Mammary epithelial cell (primary cell): ENCODE data around the gene OXLD1.

Experiments
- CTCF ChIP-seq, 2 donors: IDR thresholded peaks in 1 of 2; conservative IDR thresholded peaks in 1 of 2; 2 replicates each; pipeline ENCODE4 v1.5.1; 2011 to 2012; ENCODE audit warnings: inconsistent platforms in 2 of 2, low read length in 2 of 2, mild to moderate bottlenecking in 2 of 2, control low read depth in 1 of 2, low read depth in 1 of 2; ENCODE audit not compliant: insufficient read depth in 1 of 2; ENCODE audit errors: extremely low read depth in 1 of 2
- EZH2 ChIP-seq: IDR thresholded peaks from 2 replicates; pipeline ENCODE4 v1.6.1; 2012; ENCODE audit warnings: low read length, inconsistent platforms, borderline replicate concordance

DNA sequence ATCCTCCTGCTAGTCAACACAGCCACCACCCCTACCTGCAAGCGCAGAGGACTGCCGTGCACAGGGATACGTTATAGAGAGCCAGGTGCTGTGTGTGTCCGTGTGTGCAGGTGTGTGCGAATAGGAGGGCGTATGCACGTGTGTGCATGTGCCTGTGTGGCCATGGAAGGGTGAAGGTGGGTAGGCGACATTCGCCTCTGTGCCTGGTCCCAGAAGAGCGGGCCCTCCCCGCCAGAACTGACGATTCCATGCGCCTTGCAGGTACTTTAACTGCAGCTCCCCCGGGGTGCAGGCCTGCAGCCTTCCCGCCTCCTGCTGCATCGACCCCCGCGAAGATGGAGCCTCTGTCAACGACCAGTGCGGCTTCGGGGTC lies 18.8 kb downstream of the OXLD1 start:
- TF ChIP-seq CTCF (conservative IDR thresholded peaks at IDR 0.05 in 1 of 2, IDR thresholded peaks at IDR 0.05 in 1 of 2; ENCODE audit: extremely low read depth in 1 of 2, insufficient read depth in 1 of 2, low read depth in 1 of 2, low read length in 2 of 2) (no peak), EZH2 (peak; percentile 85)
